Stimulated activated CD4-positive, alpha-beta T cell treated with anti-CD3 and anti-CD28 coated beads, Interleukin-15, amount 100 ng/mL, for 1 hour (primary cell): ENCODE data around the gene OR10A4.
"Not testable (repeated sequence)": the region's sequence is repeated elsewhere in the genome, so short reads cannot be mapped to it uniquely, and the experiment has no call there.

Source experiments
- DNase-seq, 2 donors: peaks; one replicate each; pipeline ENCODE4 v3.0.0-alpha.2; 2020; ENCODE audit warnings: low read depth in 1 of 2, low spot score in 1 of 2

The OR10A4 gene

GRCh38 chr11:6895010-6895409, 18.6 kb downstream of the OR10A4 start:
- no peak for DNase-seq

- no peak for DNase-seq
These were observed 22.5 kb downstream of the OR10A4 start for GRCh38 chr11:6898911-6899310.

DNA sequence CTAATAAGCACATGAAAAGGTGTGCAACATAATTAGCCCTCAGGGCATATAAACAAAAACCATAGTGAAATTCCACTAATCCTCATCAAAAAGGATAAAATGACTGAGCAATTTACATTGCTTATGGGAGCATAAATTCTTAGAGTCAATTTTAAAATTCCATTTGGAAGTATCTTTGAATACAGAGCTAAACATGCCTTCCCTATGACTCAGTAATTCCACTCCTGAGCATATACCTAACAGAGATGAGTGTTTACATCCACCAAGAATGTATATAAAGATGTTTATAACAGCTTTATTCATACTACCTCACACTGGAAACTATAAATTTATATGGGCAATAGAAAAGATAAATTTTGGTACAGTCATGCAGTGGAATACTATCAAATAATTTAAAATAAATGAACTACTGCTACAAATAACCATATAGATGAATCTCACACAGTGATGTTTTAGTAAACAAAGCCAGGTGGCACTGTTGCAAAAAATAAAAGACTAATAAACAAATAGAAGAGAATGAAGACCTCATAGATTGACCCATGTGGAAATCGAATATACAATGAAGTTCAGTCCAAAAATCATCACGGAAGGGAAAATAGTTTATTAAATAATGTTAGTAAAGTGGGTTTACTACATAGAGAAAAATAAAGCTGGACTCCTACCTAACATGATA, 24.0 kb downstream of the OR10A4 start:
- DNase-seq = no peak

GRCh38 chr11:6904804-6905203, 28.4 kb downstream of the OR10A4 start:
- not testable (repeated sequence) for DNase-seq

DNA sequence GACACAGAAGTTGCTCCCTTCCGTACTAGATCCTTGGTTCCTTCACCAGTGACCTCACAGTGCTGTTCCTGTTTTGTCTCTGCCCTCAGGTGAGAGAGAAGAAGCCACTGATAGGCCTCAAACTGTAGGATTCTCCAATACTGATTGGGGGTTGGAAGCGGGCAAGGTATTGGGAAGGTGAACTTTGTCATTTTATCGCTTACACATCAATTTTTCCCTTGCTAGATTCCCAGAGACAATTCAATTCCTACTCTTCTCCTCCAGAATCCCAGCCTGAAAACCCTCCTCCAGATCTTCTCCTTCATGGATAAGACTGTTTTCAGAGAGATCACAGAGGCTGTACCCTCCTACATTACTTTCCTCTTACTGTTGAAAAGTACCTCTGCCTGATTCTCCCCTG, 35.0 kb downstream of the OR10A4 start:
- no peak for DNase-seq

- DNase-seq = no peak
These were observed 35.5 kb downstream of the OR10A4 start for GRCh38 chr11:6911948-6912347.

- DNase-seq = no peak
These were observed 43.3 kb downstream of the OR10A4 start for GRCh38 chr11:6919698-6920097.

GRCh38 chr11:6920702-6921101, 44.3 kb downstream of the OR10A4 start, which contains the start of gene OR2D3:
Gene OR2D3, plus strand, starts transcription at chr11:6921002. Its CDS starts 0 bp downstream, at chr11:6921002.
- DNase-seq = no peak

GRCh38 chr11:6925007-6925577, 48.7 kb downstream of the OR10A4 start:
- no peak for DNase-seq

- no peak for DNase-seq
These were observed 49.3 kb downstream of the OR10A4 start for GRCh38 chr11:6925636-6926207.

GRCh38 chr11:6926208-6927029, 50.0 kb downstream of the OR10A4 start, which contains the start of gene ZNF215:
Gene ZNF215, plus strand, starts transcription at chr11:6926426. Its CDS starts 5,847 bp downstream, at chr11:6932273.
- no peak for DNase-seq

DNA sequence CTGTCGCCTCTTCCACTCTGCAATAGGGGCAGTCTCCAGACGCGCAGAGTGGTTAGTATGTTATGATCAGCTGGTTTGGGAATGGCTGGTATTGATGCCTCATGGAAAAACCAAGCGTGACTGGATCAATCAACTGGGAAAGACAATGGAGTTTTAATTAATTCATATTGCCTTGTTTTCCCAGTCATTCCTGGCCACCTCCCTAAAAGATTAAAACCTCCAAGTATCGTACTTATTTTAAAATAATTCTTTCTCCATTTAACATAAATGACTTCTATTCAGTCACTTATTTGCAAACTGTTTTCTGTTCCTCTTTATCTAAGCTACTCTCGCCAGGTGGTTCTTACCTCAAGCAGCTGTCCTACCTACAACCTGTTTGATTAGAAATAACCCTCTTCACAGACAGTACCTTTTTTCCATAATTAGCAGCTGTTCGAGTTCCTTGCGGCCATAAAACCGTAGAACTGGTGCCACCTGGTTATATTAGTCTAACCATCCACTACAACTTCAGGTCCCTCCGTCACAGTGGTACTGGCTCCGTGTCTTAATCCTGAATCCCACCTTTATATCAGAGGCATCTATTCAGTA, 50.7 kb downstream of the OR10A4 start:
- DNase-seq = no peak
